Endothelial cell (in vitro differentiated cells): Measurements from ENCODE around the gene MEF2C. TPM values are rescaled to one million over a fixed set of nuclear protein-coding genes. Genes with fewer than 3 reads are reported as not detected.

Source experiments
- DNase-seq: peaks from one replicate; pipeline ENCODE4 v3.0.0; 2021; ENCODE audit warnings: low spot score
- H3K27ac Mint-ChIP-seq: one replicate; pipeline ENCODE4 v1.8.0; 2021; ENCODE audit warnings: mixed read lengths, inconsistent platforms; ENCODE audit not compliant: unreplicated experiment
- H3K27me3 Mint-ChIP-seq: one replicate; pipeline ENCODE4 v1.8.0; 2021; ENCODE audit warnings: mild to moderate bottlenecking, moderate library complexity, mixed read lengths, inconsistent platforms; ENCODE audit not compliant: unreplicated experiment
- H3K36me3 Mint-ChIP-seq: one replicate; pipeline ENCODE4 v1.8.0; 2021; ENCODE audit warnings: mild to moderate bottlenecking, low read depth, mixed read lengths, inconsistent platforms; ENCODE audit not compliant: unreplicated experiment
- H3K4me1 Mint-ChIP-seq: one replicate; pipeline ENCODE4 v1.8.0; 2021; ENCODE audit warnings: mild to moderate bottlenecking, mixed read lengths, inconsistent platforms; ENCODE audit not compliant: unreplicated experiment
- H3K4me3 Mint-ChIP-seq: one replicate; pipeline ENCODE4 v1.8.0; 2021; ENCODE audit warnings: mild to moderate bottlenecking, mixed read lengths, inconsistent platforms; ENCODE audit not compliant: unreplicated experiment
- H3K9me3 Mint-ChIP-seq: one replicate; pipeline ENCODE4 v1.8.0; 2021; ENCODE audit warnings: mixed read lengths, inconsistent platforms; ENCODE audit not compliant: unreplicated experiment
- total RNA-seq: library from RNA; stranded (reverse); fragmentation: NEBNext Ultra II Directional; extraction: Animal tissue kit (Norgen Biotek cat#: 25700); gene quantifications from one replicate; pipeline ENCODE4 v1.2.1, GENCODE V29; 2021; ENCODE audit not compliant: unreplicated experiment
- TF ChIP-seq, protein P1 (sequence below): fragments of 200-600 bp; sonication (generic); IDR thresholded peaks from one replicate; pipeline ENCODE4 v1.5.0; 2021; ENCODE audit warnings: antibody characterized with exemption; ENCODE audit not compliant: unreplicated experiment

Gene MEF2C
- total RNA-seq, 1 donor from 2014 or later, result 134 TPM

- Mint-ChIP-seq H3K4me1 (peaks cover 70% of the 10 kb centered on the region), H3K36me3 (peaks cover 9% of the 10 kb centered on the region), H3K27ac (peak overlapping the region; percentile 99), H3K4me3 (peak overlapping the region; percentile 82), H3K27me3 (peaks cover 9% of the 10 kb centered on the region), H3K9me3 (no peaks in the 10 kb centered on the region)
- no peak for DNase-seq
- TF ChIP-seq, protein P1, sequence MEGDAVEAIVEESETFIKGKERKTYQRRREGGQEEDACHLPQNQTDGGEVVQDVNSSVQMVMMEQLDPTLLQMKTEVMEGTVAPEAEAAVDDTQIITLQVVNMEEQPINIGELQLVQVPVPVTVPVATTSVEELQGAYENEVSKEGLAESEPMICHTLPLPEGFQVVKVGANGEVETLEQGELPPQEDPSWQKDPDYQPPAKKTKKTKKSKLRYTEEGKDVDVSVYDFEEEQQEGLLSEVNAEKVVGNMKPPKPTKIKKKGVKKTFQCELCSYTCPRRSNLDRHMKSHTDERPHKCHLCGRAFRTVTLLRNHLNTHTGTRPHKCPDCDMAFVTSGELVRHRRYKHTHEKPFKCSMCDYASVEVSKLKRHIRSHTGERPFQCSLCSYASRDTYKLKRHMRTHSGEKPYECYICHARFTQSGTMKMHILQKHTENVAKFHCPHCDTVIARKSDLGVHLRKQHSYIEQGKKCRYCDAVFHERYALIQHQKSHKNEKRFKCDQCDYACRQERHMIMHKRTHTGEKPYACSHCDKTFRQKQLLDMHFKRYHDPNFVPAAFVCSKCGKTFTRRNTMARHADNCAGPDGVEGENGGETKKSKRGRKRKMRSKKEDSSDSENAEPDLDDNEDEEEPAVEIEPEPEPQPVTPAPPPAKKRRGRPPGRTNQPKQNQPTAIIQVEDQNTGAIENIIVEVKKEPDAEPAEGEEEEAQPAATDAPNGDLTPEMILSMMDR, result no peak
These were observed 57.9 kb downstream of the MEF2C start for GRCh38 chr5:88824892-88825583.

DNA sequence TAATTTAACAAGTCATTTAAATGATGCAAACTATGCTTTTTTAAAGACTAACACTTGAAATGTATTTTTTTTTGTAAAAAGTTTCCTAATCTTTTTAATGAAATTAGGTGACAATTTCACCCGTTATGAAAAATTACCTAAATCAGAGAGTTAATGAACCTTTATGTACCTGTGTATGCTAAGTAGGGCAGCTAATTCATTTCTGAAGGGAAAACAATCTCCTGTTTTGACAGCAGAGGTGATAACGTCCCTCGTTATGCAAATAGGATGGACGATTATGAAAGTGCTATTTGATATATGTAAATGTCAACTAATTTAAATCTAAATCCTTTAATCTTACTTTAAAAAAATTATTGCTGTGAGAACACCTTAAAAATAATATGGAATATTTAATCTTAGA is 58.8 kb downstream of the MEF2C start:
- TF ChIP-seq, protein P1, result no peak
- no peaks in the 10 kb centered on the region for H3K9me3 Mint-ChIP-seq
- no peak for DNase-seq

DNA sequence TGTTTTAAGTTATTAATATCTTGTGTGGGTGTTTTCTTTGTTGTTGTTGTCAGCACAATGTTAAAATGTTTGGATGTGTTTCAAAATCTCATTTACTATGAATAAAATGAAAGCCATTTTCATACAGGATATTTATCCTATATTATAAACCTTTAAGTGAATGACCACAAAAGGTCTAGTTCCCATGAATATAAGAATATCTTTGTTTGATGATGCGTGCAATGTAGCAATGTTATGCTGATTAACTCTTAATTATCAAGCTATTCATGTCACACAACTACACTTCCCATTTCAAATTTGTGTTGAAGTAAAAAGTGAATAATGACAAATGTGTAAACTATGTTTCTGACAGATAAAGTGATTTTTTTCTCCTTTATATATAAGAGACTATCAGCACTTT is 59.8 kb downstream of the MEF2C start:
- no peak for DNase-seq
- Mint-ChIP-seq H3K36me3 (peaks cover 9% of the 10 kb centered on the region), H3K9me3 (no peaks in the 10 kb centered on the region), H3K4me3 (peak overlapping the region; percentile 89), H3K27me3 (peaks cover 9% of the 10 kb centered on the region), H3K4me1 (peaks cover 67% of the 10 kb centered on the region), H3K27ac (peak overlapping the region; percentile 96)
- TF ChIP-seq, protein P1, result no peak

More for the DNA sequence above, 58.8 kb downstream of the MEF2C start:
- H3K36me3 Mint-ChIP-seq, result peaks cover 9% of the 10 kb centered on the region
- peak overlapping the region; percentile 99 for H3K27ac Mint-ChIP-seq
- peak overlapping the region; percentile 82 for H3K4me3 Mint-ChIP-seq
- H3K4me1 Mint-ChIP-seq, result peaks cover 67% of the 10 kb centered on the region
- H3K27me3 Mint-ChIP-seq, result peaks cover 9% of the 10 kb centered on the region

GRCh38 chr5:88821161-88821560 is 61.8 kb downstream of the MEF2C start:
- peak overlapping the region; percentile 79 for H3K4me3 Mint-ChIP-seq
- peak overlapping the region; percentile 57 for H3K27ac Mint-ChIP-seq
- TF ChIP-seq, protein P1, result no peak
- DNase-seq, result no peak
- H3K27me3 Mint-ChIP-seq, result peaks cover 4% of the 10 kb centered on the region
- H3K9me3 Mint-ChIP-seq, result no peaks in the 10 kb centered on the region
- peaks cover 66% of the 10 kb centered on the region for H3K4me1 Mint-ChIP-seq
- H3K36me3 Mint-ChIP-seq, result peaks cover 9% of the 10 kb centered on the region

GRCh38 chr5:88820581-88820980 is 62.4 kb downstream of the MEF2C start:
- Mint-ChIP-seq H3K36me3 (peaks cover 9% of the 10 kb centered on the region), H3K27ac (peak overlapping the region; percentile 85), H3K4me1 (peaks cover 67% of the 10 kb centered on the region), H3K4me3 (no peak overlapping the region), H3K27me3 (peaks cover 5% of the 10 kb centered on the region), H3K9me3 (no peaks in the 10 kb centered on the region)
- no peak for DNase-seq
- TF ChIP-seq, protein P1, result no peak
